ENCODE measurements around the gene ZBTB8A. TPM values are rescaled to one million over a fixed set of nuclear protein-coding genes. Genes with fewer than 3 reads are reported as not detected.
"Not testable (repeated sequence)": the region's sequence is repeated elsewhere in the genome, so short reads cannot be mapped to it uniquely, and the experiment has no call there.

Gene ZBTB8A
- total RNA-seq, 4 donors from 2014 or later = 0.99 to 5.8 (median 2.8) TPM

GRCh38 chr1:32632829-32633228, 93.6 kb downstream of the ZBTB8A start:
- intact Hi-C loops (cut with DNase I; ENCODE audit: low total_unique reads) = no loop called here
- WGBS, 2 donors = 77 to 90% methylated on average over 2 of the region's 2 CpGs
- DNase-seq (ENCODE audit: low spot score in 2 of 2) = no peak
- no peak overlapping the region for H3K4me3 ChIP-seq (ENCODE audit: low read depth, poor library complexity, severe bottlenecking)
- TF ChIP-seq CTCF (IDR thresholded peaks at IDR 0.05) (no peak), POLR2A (IDR thresholded peaks at IDR 0.05) (no peak)

- WGBS, 2 donors = 93 to 95% methylated on average over 8 of the region's 8 CpGs
- DNase-seq (ENCODE audit: low spot score in 2 of 2) = no peak
- no peak for TF ChIP-seq CTCF (IDR thresholded peaks at IDR 0.05)
- no peak for TF ChIP-seq POLR2A (IDR thresholded peaks at IDR 0.05)
- no peak overlapping the region for H3K4me3 ChIP-seq (ENCODE audit: low read depth, poor library complexity, severe bottlenecking)
- intact Hi-C loops (cut with DNase I; ENCODE audit: low total_unique reads) = no loop called here
Observed at GRCh38 chr1:32635508-32636277, 96.5 kb downstream of the ZBTB8A start.

GRCh38 chr1:32636914-32637645, 97.9 kb downstream of the ZBTB8A start:
- no peak for DNase-seq (ENCODE audit: low spot score in 2 of 2)
- no peak overlapping the region for H3K4me3 ChIP-seq (ENCODE audit: low read depth, poor library complexity, severe bottlenecking)
- TF ChIP-seq CTCF (IDR thresholded peaks at IDR 0.05) (no peak), POLR2A (IDR thresholded peaks at IDR 0.05) (no peak)
- WGBS, 2 donors = 73 to 75% methylated on average over 16 of the region's 16 CpGs
- intact Hi-C loops (cut with DNase I; ENCODE audit: low total_unique reads) = no loop called here

GRCh38 chr1:32639489-32640075, 100.4 kb downstream of the ZBTB8A start:
- H3K4me3 ChIP-seq (ENCODE audit: low read depth, poor library complexity, severe bottlenecking) = no peak overlapping the region
- TF ChIP-seq CTCF (IDR thresholded peaks at IDR 0.05) = no peak
- intact Hi-C loops (cut with DNase I; ENCODE audit: low total_unique reads) = no loop called here
- 89 to 93% methylated on average over 1 of the region's 1 CpG for WGBS, 2 donors
- DNase-seq (ENCODE audit: low spot score in 2 of 2) = peak in 1 of 2 donors; percentile 20

GRCh38 chr1:32642292-32642827, 103.1 kb downstream of the ZBTB8A start:
- intact Hi-C loops (cut with DNase I; ENCODE audit: low total_unique reads); DNase-seq (ENCODE audit: low spot score in 2 of 2); H3K4me3 ChIP-seq (ENCODE audit: low read depth, poor library complexity, severe bottlenecking): not testable (repeated sequence)
- WGBS, 2 donors = 76 to 82% methylated on average over 8 of the region's 8 CpGs

- no peak overlapping the region for H3K4me3 ChIP-seq (ENCODE audit: low read depth, poor library complexity, severe bottlenecking)
- intact Hi-C loops (cut with DNase I; ENCODE audit: low total_unique reads) = no loop called here
- DNase-seq (ENCODE audit: low spot score in 2 of 2) = no peak
- TF ChIP-seq POLR2A (IDR thresholded peaks at IDR 0.05) (no peak), CTCF (IDR thresholded peaks at IDR 0.05) (no peak)
- 80 to 84% methylated on average over 4 of the region's 4 CpGs for WGBS, 2 donors
Observed at GRCh38 chr1:32644426-32644825, 105.2 kb downstream of the ZBTB8A start.

All from lower leg skin (tissue), 4 donors.